GM19438 (cell line): ENCODE data around the gene CERK.
"Not testable (repeated sequence)": the region's sequence is repeated elsewhere in the genome, so short reads cannot be mapped to it uniquely, and the experiment has no call there.

Experiments
- ATAC-seq: cut with Tn5 transposase; IDR thresholded peaks from one replicate; pipeline ENCODE4 v1.9.1; 2021; ENCODE audit warnings: low read depth; ENCODE audit not compliant: unreplicated experiment

Gene CERK

DNA sequence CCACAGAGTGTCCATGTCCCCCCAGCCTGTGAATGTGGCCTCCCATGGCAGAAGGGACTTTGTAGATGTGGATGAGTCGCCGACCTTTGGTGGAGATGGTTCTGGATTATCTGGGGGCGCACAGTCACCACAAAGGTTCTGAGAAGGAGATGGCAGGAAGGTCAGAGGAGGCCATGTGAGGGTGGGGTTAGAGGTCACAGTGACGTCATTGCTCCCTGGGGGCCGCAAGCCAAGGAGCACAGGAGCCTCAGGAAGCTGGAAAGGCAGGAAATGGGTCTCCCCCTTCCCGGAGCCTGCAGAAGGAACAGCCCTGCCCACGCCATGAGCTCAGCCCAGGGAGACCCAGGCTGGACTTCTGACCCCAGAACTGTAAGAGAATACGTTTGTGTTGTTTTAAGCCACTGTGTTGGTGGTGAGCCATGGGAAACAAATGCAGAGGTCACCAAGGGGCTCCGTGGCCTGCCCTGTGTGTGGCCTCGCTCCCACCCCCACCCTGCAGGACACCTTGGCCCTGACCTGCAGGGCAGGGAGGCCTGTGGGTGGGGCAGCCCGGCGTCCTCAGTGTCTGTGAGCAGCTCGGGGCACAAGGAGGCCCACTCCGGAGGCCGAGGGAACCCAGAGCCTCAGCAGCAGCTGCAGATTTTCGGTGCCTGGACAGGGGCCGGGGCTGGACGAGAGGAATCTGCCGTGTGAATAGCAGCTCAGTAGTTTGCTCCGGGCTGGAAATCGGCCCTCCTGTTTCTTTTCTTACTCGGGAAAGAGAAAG is 85.8 kb downstream of the CERK start:
- no peak for ATAC-seq

DNA sequence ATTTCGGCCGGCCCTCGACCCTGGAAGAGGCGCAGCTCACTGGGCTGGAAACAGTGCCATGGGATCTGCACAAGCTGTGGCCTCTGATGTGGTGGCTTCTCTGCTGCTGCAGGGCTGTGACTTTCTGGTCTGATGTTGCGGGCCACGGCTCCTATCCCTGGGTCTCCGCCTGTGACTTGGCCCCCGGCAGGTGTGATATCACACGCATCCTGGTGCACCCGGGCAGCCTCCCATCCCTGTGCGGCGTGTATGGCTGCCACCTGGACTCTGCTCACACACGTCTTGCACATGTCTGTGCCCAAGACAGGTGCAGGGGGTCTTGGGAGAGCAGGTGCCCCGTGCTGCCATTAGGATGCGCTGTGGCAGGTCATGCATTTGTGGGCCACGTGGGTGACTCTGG is 86.7 kb downstream of the CERK start:
- ATAC-seq: no peak

DNA sequence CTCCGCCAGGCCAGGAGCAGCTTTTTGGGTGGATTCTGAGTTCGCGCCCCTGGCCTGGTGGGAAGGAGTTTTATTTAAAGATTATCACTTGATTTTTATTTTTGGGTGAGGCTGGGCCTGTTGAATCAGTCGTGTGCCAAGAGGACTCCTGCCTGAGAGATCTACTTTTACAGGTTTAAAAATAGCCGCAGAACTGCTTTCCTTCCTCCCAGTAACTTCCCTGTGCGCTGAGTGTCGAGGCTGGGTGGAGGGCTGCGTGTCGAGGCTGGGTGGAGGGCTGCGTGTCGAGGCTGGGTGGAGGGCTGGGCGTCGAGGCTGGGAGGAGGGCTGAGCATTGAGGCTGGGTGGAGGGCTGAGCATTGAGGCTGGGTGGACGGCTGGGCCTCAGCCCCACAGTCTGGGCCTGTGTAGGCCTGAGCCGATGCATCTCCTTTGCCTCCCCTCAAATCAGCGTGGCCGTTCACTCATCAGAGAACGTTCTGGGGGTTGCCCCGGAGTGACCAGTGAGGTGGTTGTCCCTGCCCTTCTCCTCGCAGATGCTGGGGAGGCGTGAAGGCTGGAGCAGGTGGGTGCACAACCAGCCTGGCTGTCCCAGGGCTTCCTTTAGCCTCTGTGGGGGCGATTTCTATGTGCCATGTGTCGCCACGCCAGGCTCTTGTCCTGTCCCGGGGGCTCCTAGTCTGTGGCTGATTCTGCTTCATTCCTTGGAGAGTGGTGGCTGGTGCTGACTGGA is 87.8 kb downstream of the CERK start:
- no peak for ATAC-seq

DNA sequence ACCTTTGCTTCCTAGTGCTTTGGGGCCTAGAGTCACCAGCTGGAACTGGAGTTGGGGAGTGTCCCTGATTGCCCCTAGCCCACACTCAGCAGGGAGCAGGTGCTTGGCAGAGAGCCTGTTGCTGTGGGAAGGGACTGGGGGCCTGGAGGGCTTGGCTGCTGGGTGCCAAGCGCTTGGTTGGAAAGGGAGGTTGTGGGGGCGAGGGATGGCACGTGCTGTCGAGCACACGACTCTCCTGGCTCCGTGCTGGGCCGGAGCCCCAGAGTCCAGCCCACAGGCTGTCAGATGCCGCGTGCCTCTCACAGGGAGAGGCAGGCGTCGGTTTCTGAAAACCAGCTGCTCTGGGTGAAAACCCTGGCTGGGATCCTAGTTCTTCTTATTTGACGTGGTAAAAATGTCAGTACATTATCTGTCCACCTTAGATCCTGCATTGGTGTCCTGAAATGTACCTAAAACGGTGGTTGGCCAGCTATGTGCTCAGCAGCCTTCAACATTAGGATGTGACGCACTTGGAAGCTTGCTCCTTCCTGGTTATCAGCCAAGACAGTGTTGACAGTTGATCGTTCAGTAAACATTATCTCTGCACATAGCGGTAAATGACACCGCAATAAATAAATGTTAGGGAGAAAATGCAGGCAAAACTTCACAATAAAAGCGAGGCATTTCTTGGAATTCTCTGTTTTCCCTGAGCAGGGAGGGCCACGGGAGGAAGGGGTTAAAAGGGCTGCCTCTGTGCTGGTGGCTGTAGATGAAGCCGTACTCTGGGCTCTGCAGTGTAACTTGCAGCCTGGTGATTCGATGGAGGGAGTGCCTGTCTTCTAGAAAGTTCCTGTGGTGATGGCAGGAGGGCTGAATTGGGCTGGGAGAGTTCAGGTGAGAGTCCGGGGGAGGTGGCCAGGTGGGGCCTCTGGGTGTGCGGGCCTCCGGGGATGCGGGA is 88.6 kb downstream of the CERK start:
- ATAC-seq: no peak

DNA sequence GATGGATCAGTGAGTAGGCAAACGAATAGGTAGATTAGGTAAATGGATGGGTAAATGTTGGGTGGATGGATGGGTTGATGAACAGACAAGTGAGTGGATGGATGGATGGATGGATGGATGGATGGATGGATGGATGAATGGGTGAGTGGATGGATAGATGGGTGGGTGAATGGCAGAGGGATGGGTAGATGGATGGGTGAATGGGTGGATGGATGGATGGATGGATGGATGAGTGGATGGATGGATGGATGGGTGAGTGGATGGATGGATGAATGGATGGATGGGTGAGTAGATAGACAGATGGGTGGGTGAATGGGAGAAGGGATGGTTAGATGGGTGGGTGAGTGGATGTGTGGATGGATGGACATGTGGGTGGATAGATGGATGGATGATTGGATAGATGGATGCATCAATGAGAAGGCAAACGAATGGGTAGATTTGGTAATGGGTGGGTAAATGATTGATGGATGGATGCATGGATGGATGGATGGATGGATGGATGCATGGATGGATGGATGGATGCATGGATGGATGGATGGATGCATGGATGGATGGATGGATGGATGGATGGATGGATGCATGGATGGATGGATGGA is 89.7 kb downstream of the CERK start:
- not testable (repeated sequence) for ATAC-seq

DNA sequence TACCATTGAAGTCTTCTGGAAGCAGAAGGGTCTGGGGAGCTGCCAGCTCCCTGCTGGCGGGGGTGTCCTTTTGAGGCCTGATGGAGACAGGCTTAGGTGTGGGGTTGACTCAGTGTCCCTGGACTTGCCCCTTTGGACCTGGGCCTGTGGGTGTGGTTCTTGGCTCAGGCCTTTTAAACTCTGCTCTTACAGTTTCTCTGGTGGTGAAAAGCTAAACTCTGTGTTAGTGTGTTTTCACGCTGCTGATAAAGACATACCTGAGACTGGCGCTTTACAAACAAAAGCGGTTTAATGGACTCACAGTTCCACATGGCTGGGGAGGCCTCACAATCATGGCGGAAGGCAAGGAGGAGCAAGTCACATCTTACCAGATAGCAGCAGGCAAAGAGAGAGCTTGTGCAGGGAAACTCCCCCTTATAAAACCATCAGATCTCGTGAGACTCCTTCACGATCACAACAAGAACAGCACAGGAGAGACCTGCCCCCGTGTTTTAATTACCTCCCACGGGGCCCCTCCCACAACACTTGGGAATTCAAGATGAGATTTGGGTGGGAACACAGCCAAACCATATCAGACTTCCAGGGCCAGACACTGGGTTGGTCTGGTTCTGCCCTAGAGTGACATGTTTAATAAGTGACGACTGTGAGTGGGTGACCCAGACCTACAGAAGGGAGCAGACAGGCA is 91.4 kb downstream of the CERK start:
- ATAC-seq: no peak

DNA sequence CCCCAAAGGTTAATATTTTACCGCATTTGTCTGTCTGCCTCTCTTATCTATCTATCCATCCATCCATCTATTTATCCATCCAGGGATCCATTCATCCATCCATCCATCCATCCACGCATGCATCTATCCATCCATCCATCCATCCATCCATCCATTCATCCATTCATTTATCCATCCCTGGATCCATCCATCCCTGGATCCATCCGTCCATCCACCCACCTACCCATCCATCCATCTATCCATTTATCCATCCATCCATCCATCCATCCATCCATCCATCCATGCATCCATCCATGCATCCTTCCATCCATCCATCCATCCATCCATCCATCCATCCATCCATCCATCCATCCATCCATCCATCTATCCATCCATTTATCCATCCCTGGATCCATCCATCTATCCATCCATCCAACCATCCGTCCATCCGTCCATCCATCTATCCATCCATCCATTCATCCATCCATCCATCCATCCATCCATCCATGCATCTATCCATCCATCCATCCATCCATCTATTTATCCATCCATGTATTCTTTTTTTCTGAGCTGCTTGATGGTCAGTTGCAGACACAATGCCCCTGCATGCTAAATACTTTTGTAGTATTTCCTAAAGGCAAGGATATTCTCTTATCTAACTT is 95.1 kb downstream of the CERK start:
- ATAC-seq: not testable (repeated sequence)

DNA sequence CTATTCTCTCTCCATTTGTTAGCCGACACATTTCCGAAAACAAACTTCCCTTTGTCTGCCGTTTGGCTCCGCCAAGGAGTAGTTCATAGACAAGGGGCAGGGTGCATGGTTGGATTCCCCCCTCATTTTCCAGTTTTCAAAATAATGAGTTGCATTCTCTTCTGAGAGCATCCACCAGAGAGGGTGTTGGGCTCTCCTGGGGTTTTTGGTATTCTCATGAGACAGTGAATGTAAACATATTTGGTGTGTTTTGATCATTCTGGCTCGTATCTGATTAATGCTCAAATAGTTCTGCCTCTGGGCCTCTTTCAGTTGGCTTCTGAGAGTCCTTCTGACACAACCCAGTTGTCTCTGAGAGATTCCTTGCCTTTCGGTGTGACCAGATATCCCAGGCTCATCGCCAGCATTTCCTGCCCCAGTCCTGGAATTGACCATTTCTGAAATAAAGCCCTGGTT is 96.2 kb downstream of the CERK start:
- no peak for ATAC-seq

DNA sequence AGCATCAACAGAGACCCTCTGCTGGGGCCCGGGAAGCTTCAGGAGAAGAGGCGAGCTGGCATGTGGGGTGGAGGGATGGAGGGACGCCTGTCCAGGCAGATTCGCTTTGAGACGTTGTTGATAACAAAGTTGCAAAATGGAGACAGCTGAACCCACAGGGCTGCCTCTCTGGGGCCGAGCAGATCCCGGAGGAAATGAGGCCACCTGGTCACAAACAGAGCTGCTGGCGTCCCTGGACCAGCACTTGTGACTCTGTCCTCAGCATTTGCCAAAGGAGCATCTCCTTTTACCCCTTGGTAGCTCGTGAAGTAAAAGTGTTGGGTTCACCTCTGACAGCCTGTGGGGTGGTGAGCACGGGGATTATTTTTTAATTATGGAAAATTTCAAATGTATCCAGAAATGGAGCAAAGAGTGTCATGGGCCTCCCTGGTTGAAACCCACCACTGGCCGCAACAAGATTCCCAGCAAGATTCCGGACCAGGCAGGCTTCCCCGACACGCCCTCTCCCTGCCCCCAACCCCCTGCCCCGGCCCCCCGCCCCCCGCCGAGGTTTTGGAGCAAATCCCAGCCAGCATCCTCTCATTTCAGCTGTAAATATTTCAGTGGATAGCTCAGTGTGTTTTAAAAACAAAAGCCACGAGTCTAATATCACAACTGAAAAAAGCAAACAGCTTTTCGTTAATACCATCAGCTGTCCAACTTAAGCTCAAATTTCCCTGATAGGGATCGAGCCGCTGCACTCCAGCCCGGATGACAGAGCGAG is 97.6 kb downstream of the CERK start:
- no peak for ATAC-seq

DNA sequence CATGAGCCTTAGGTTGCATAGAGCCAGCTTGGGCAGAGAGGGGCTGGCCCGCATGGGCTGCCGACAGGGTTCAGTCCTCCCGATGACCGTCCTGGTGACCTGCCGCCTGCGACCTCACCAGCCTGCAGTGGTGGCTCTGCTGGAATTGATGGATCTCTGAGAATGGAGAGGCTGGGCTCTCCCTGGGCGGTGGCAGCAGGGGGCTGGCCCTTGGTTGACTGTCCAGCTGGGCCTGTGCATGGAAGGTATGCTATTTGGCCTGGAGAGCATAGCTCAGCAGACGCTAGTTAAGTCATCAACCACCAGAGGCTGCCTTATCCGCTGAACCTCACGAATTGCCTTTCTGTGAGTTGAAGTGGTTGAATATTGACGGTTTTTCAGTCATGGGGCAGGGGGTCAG is 98.2 kb downstream of the CERK start:
- no peak for ATAC-seq

DNA sequence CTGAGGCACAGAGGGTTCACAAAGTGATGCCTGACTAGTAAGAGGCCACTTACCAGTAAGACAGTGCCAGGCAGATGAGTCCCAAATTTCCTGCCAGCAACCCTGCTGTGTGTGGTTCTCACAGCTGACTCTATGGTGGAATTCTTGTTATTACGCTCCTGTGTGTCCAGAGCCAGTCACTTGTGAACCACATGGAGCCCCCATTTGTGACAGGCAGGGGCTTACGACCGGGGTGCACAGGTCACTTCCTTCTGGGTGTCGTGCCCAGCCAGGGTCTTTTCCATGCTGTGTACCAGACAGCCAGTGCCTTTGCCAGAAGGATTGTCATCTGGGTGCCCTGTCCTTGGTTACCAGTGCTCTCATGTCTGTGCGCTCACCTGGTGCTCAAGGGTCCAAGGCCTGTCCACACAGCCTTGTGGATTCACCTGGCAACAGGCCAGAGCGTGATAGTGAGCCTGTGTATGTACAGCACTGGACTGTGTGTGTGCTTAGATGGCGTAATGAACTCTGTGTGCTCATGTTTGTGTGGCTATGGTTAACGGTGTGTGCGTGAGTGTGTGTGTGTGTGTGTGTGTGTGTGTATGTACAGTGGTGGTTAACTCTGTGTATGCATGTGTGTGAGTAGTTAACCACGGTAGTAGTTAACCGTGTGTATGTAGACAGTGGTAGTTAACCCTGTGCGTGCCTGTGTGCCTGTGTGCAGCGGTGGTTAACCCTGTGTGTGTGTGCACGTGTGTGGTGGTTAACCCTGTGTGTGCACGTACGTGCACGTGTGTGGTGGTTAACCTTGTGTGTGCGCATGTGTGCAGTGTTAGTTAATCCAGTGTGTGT is 99.2 kb downstream of the CERK start:
- no peak for ATAC-seq

DNA sequence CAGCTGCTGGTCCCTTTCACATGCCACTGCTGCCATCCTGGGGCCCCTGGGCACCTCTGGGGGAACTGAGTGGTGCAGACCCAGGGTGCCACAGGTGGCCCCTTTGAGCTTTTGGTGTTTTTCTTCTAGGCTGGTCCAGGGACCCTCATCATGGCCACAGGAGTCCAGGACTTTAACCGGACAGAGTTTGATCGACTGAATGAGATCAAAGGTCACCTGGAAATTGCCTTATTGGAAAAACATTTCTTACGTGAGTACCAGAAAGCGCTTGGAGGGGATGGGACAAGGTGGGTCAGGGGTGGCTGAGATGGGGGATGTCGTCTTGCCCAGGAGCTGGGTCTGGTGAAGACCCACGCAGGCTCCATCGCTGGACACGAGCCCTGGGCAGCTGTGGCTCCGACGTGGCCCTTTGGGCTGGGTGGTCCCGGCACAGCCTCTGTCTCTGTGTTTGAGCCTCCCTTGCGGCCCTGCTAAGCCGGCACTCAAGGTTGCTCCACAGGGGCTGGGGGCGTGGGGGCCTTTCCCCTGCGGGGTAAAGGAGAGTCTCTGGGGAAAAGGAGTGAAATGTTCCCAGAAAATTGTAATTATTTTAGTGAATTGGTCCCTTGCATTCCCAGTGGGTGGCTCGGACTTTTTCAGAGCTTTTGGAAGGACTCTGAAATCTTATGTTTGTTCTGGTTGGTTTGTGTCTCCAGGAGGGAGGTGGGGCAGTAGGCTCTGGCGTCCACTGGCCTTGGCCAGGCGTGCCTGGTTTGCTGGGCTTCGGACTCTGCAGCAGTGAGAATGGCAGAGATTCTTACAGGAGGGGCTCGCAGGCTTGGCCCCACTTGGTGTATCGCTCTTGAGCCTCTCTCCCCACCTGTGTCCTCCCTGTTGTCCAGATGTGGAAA is 100.1 kb downstream of the CERK start:
- no peak for ATAC-seq

DNA sequence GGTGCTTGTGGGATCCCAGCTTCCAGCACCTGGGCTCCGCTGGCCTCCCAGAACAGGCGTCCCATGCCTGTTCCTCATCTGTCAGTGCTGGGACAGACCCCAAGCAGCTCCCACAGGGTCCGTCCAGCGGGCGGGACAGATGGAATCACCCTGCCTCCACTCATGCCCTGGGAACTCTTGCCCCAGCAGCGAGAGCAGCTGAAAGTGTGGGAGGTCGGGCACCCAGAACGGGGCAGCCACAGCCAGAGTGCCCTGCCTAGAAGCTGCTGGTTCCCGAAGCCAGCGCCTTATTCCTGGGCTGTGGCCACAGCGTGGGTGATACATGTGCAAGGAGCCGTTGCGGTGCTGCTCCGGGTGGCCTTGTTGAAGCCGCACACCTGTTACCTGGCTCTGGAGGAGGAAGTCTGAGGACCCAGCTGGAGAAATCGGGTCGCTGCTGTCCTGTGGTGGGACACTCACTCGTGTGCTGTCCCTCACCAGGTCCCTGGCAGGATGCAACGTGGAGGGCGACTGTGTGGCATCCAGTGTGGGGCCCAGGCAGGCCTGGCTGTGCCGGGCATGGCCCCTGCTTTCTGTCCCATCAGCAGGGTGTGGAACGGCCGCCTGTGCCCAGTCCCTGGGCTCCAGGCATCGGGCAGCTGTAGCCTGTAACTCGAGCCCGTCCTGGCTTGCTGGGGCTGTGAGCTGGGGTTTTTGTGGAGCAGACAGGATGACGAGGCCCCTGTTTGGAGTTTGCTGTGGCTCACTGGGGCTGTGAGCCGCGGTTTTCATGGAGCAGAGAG is 101.6 kb downstream of the CERK start:
- ATAC-seq: no peak

DNA sequence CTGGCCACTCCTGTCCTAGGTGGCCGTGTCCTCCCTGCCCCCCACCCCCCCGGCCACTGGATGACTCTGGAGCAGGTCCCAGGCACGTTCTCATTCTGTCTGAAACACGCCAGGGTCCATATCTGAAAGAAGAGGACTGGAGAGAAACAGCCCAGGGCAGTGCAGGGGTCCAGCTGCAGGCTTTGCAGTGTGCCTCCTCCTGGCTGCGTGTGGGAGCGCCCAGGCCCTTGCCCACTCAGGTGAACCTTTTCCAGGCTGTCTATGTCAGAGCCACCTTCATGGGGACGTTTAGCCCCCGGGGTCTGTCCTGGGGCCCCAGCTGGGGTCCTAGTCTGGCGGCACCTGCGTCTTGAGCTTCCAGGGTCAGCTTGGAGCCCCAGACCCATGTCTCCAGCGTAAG is 102.3 kb downstream of the CERK start:
- no peak for ATAC-seq

DNA sequence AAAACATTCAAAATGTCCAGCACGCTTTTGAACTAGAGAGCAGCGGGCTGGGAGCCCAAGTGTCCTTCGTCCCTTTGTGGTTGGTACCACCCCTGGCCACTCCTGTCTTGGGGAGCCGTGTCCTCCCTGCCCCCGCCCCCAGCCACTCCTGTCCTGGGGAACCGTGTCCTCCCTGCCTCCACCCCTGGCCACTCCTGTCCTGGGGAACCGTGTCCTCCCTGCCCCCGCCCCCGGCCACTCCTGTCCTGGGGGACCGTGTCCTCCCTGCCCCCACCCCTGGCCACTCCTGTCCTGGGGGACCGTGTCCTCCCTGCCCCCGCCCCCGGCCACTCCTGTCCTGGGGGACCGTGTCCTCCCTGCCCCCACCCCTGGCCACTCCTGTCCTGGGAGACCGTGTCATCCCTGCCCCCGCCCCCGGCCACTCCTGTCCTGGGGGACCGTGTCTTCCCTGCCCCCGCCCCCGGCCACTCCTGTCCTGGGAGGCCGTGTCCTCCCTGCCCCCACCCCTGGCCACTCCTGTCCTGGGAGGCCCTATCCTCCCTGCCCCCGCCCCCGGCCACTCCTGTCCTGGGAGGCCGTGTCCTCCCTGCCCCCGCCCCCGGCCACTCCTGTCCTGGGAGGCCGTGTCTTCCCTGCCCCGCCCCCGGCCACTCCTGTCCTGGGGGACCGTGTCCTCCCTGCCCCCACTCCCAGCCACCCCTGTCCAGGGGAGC is 102.9 kb downstream of the CERK start:
- ATAC-seq: not testable (repeated sequence)
